ENCODE data around the gene PTGDS.

PTGDS gene

GRCh38 chr9:136944519-136945332 is 32.6 kb upstream of the PTGDS start, which contains the start of the genes C8G and FBXW5:
Gene C8G (plus strand): TSS chr9:136945243. CDS start chr9:136945321, 78 bp downstream.
Gene FBXW5 (minus strand): TSS chr9:136944738. CDS start chr9:136944083, 655 bp downstream.
- DNase-seq = peak; percentile 86 to 99 (median 92)
- intact Hi-C loops (cut with DNase I) = loop anchor here (10.0 kb wide), 2 partner anchors 100 to 150 kb away; partner anchors contain the start of genes AJM1, CCDC183, PHPT1 and TMEM141

- no peak for DNase-seq
- intact Hi-C loops (cut with DNase I) = loop anchor here (10.0 kb wide), 2 partner anchors 101 to 151 kb away; partner anchors contain the start of genes AJM1, CCDC183, PHPT1 and TMEM141
Measured at GRCh38 chr9:136945333-136946227, 31.7 kb upstream of the PTGDS start.

- intact Hi-C loops (cut with DNase I) = loop anchor here (10.0 kb wide), 2 partner anchors 102 to 152 kb away; partner anchors contain the start of genes AJM1, CCDC183, PHPT1 and TMEM141
- DNase-seq = no peak
Measured at GRCh38 chr9:136946228-136947027, 30.9 kb upstream of the PTGDS start.

GRCh38 chr9:136947028-136947891 is 30.0 kb upstream of the PTGDS start:
- DNase-seq = peak in 4 of 10 donors; percentile 25 to 93 (median 50)
- intact Hi-C loops (cut with DNase I) = loop anchor here (10.0 kb wide), 2 partner anchors 102 to 152 kb away; partner anchors contain the start of genes AJM1, CCDC183, PHPT1 and TMEM141

- intact Hi-C loops (cut with DNase I) = loop anchor here (1.0 to 10.0 kb wide), 4 partner anchors 29 to 153 kb away; partner anchors contain the start of genes AJM1, CCDC183, PHPT1 and PTGDS
- peak in 9 of 10 donors; percentile 57 to 95 (median 74) for DNase-seq
Measured at GRCh38 chr9:136947955-136948510, 29.3 kb upstream of the PTGDS start.

- DNase-seq = no peak
- intact Hi-C loops (cut with DNase I) = loop anchor here (2.0 to 10.0 kb wide), 3 partner anchors 27 to 155 kb away; partner anchors contain the start of genes AJM1, CCDC183, PHPT1 and PTGDS
Measured at GRCh38 chr9:136949239-136949816, 28.0 kb upstream of the PTGDS start.

- intact Hi-C loops (cut with DNase I) = loop anchor here (2.0 to 10.0 kb wide), 3 partner anchors 27 to 155 kb away; partner anchors contain the start of genes AJM1, CCDC183, PHPT1 and PTGDS
- peak; percentile 97 to 100 (median 99) for DNase-seq
Measured at GRCh38 chr9:136949817-136950655, 27.3 kb upstream of the PTGDS start.

GRCh38 chr9:136950656-136951276 is 26.5 kb upstream of the PTGDS start:
- DNase-seq = no peak
- intact Hi-C loops (cut with DNase I) = no loop called here

GRCh38 chr9:136951541-136952320 is 25.6 kb upstream of the PTGDS start, which contains the start of gene LCN12:
Gene LCN12 (plus strand): TSS chr9:136952273. CDS start chr9:136952328, 55 bp downstream.
- DNase-seq = peak in 2 of 10 donors; percentile 51 to 83
- intact Hi-C loops (cut with DNase I) = no loop called here

GRCh38 chr9:136952321-136952850 is 24.9 kb upstream of the PTGDS start:
- intact Hi-C loops (cut with DNase I) = no loop called here
- peak in 3 of 10 donors; percentile 41 to 75 (median 59) for DNase-seq

- intact Hi-C loops (cut with DNase I) = no loop called here
- no peak for DNase-seq
Measured at GRCh38 chr9:136952876-136953770, 24.2 kb upstream of the PTGDS start.

GRCh38 chr9:136953771-136954269 is 23.5 kb upstream of the PTGDS start:
- DNase-seq = peak in 1 of 10 donors; percentile 37

GRCh38 chr9:136954270-136955083 is 22.8 kb upstream of the PTGDS start:
- intact Hi-C loops (cut with DNase I) = no loop called here
- DNase-seq = no peak

More at GRCh38 chr9:136953771-136954269, 23.5 kb upstream of the PTGDS start:
- intact Hi-C loops (cut with DNase I) = no loop called here

Measured in posterior cingulate gyrus (tissue), 11 donors.